ENCODE results near the gene SYT15. TPM values are rescaled to one million over a fixed set of nuclear protein-coding genes. Genes with fewer than 3 reads are reported as not detected.
"Not testable (repeated sequence)": the region's sequence is repeated elsewhere in the genome, so short reads cannot be mapped to it uniquely, and the experiment has no call there.

The SYT15 gene
- total and polyA plus RNA-seq, 10 of the 15 experiments (the other 5 are each of a cell fraction or from before 2014, with no cell fraction given): 0.03 to 0.67 (median 0.15) TPM

- POLR2A ChIA-PET; BruUV-seq (replicated peaks): not testable (repeated sequence)
- no CpG with 5 or more reads among the region's 11 CpGs for WGBS (ENCODE audit: insufficient coverage, insufficient replicate concordance, low lambda C conversion rate, missing lambda C conversion rate)
Measured at GRCh38 chr10:46582568-46582967, 3.6 kb downstream of the SYT15 start.

GRCh38 chr10:46584196-46584595 lies 5.3 kb downstream of the SYT15 start:
- DNase-seq (ENCODE audit: low read depth, low spot score); H3K9ac ChIP-seq (ENCODE audit: control insufficient read depth, insufficient read depth, low read length); ATAC-seq; POLR2A ChIA-PET; H4K20me1 ChIP-seq (ENCODE audit: control insufficient read depth, insufficient read depth); SMC1A ChIA-PET (ENCODE audit: uncharacterized antibody, unreplicated experiment); CTCF ChIA-PET; RAD21 ChIA-PET (ENCODE audit: unreplicated experiment); H3K27ac ChIP-seq (ENCODE audit: control insufficient read depth, insufficient read depth); H3K4me2 ChIP-seq (ENCODE audit: control insufficient read depth, insufficient read depth); H3K9me3 ChIP-seq (replicated peaks; ENCODE audit: control insufficient read depth, insufficient read depth, low read length); BruUV-seq (replicated peaks); FAIRE-seq; in situ Hi-C loops (cut with MboI); intact Hi-C loops (cut with micrococcal nuclease; ENCODE audit: unreplicated experiment); H2AFZ ChIP-seq (ENCODE audit: control insufficient read depth, low read depth, low read length); H3K4me3 ChIP-seq; H3K27me3 ChIP-seq (replicated peaks in 1 of 2; ENCODE audit: control insufficient read depth in 2 of 2, insufficient read depth in 2 of 2, low read length in 1 of 2); H3K79me2 ChIP-seq (ENCODE audit: control insufficient read depth, insufficient read depth, low read length); H3K4me1 ChIP-seq (ENCODE audit: control insufficient read depth, insufficient read depth, low read length); H3K36me3 ChIP-seq (ENCODE audit: control insufficient read depth in 2 of 2, insufficient read depth in 2 of 2, low read length in 1 of 2): not testable (repeated sequence)
- 100% methylated on average over 1 of the region's 11 CpGs for WGBS (ENCODE audit: insufficient coverage, insufficient replicate concordance, low lambda C conversion rate, missing lambda C conversion rate)

More at GRCh38 chr10:46582568-46582967, 3.6 kb downstream of the SYT15 start:
- RAD21 ChIA-PET (ENCODE audit: unreplicated experiment); H3K79me2 ChIP-seq (ENCODE audit: control insufficient read depth, insufficient read depth, low read length); H3K9me3 ChIP-seq (replicated peaks; ENCODE audit: control insufficient read depth, insufficient read depth, low read length); H2AFZ ChIP-seq (ENCODE audit: control insufficient read depth, low read depth, low read length); H3K4me1 ChIP-seq (ENCODE audit: control insufficient read depth, insufficient read depth, low read length); H3K27ac ChIP-seq (ENCODE audit: control insufficient read depth, insufficient read depth); DNase-seq (ENCODE audit: low read depth, low spot score); in situ Hi-C loops (cut with MboI); H3K4me3 ChIP-seq; SMC1A ChIA-PET (ENCODE audit: uncharacterized antibody, unreplicated experiment); FAIRE-seq; H4K20me1 ChIP-seq (ENCODE audit: control insufficient read depth, insufficient read depth); H3K36me3 ChIP-seq (ENCODE audit: control insufficient read depth in 2 of 2, insufficient read depth in 2 of 2, low read length in 1 of 2); ATAC-seq; H3K27me3 ChIP-seq (replicated peaks in 1 of 2; ENCODE audit: control insufficient read depth in 2 of 2, insufficient read depth in 2 of 2, low read length in 1 of 2); CTCF ChIA-PET; intact Hi-C loops (cut with micrococcal nuclease; ENCODE audit: unreplicated experiment); H3K9ac ChIP-seq (ENCODE audit: control insufficient read depth, insufficient read depth, low read length); H3K4me2 ChIP-seq (ENCODE audit: control insufficient read depth, insufficient read depth): not testable (repeated sequence)

GRCh38 chr10:46585246-46585645 lies 6.3 kb downstream of the SYT15 start:
- in situ Hi-C loops (cut with MboI); FAIRE-seq; H4K20me1 ChIP-seq (ENCODE audit: control insufficient read depth, insufficient read depth); DNase-seq (ENCODE audit: low read depth, low spot score); H3K4me2 ChIP-seq (ENCODE audit: control insufficient read depth, insufficient read depth); SMC1A ChIA-PET (ENCODE audit: uncharacterized antibody, unreplicated experiment); H3K9ac ChIP-seq (ENCODE audit: control insufficient read depth, insufficient read depth, low read length); POLR2A ChIA-PET; H3K79me2 ChIP-seq (ENCODE audit: control insufficient read depth, insufficient read depth, low read length); H3K4me3 ChIP-seq; CTCF ChIA-PET; H2AFZ ChIP-seq (ENCODE audit: control insufficient read depth, low read depth, low read length); H3K27me3 ChIP-seq (replicated peaks in 1 of 2; ENCODE audit: control insufficient read depth in 2 of 2, insufficient read depth in 2 of 2, low read length in 1 of 2); H3K9me3 ChIP-seq (replicated peaks; ENCODE audit: control insufficient read depth, insufficient read depth, low read length); H3K27ac ChIP-seq (ENCODE audit: control insufficient read depth, insufficient read depth); RAD21 ChIA-PET (ENCODE audit: unreplicated experiment); ATAC-seq; H3K36me3 ChIP-seq (ENCODE audit: control insufficient read depth in 2 of 2, insufficient read depth in 2 of 2, low read length in 1 of 2); BruUV-seq (replicated peaks); intact Hi-C loops (cut with micrococcal nuclease; ENCODE audit: unreplicated experiment); H3K4me1 ChIP-seq (ENCODE audit: control insufficient read depth, insufficient read depth, low read length): not testable (repeated sequence)
- WGBS (ENCODE audit: insufficient coverage, insufficient replicate concordance, low lambda C conversion rate, missing lambda C conversion rate): no CpG with 5 or more reads among the region's 13 CpGs

GRCh38 chr10:46587546-46587945 lies 8.6 kb downstream of the SYT15 start:
- SMC1A ChIA-PET (ENCODE audit: uncharacterized antibody, unreplicated experiment); H3K79me2 ChIP-seq (ENCODE audit: control insufficient read depth, insufficient read depth, low read length); POLR2A ChIA-PET; ATAC-seq; H3K27me3 ChIP-seq (replicated peaks in 1 of 2; ENCODE audit: control insufficient read depth in 2 of 2, insufficient read depth in 2 of 2, low read length in 1 of 2); BruUV-seq (replicated peaks); H3K27ac ChIP-seq (ENCODE audit: control insufficient read depth, insufficient read depth); DNase-seq (ENCODE audit: low read depth, low spot score); in situ Hi-C loops (cut with MboI); H4K20me1 ChIP-seq (ENCODE audit: control insufficient read depth, insufficient read depth); H3K4me1 ChIP-seq (ENCODE audit: control insufficient read depth, insufficient read depth, low read length); H3K4me3 ChIP-seq; FAIRE-seq; H3K9ac ChIP-seq (ENCODE audit: control insufficient read depth, insufficient read depth, low read length); RAD21 ChIA-PET (ENCODE audit: unreplicated experiment); CTCF ChIA-PET; intact Hi-C loops (cut with micrococcal nuclease; ENCODE audit: unreplicated experiment); H2AFZ ChIP-seq (ENCODE audit: control insufficient read depth, low read depth, low read length); H3K4me2 ChIP-seq (ENCODE audit: control insufficient read depth, insufficient read depth); H3K9me3 ChIP-seq (replicated peaks; ENCODE audit: control insufficient read depth, insufficient read depth, low read length); H3K36me3 ChIP-seq (ENCODE audit: control insufficient read depth in 2 of 2, insufficient read depth in 2 of 2, low read length in 1 of 2): not testable (repeated sequence)
- WGBS (ENCODE audit: insufficient coverage, insufficient replicate concordance, low lambda C conversion rate, missing lambda C conversion rate): no CpG with 5 or more reads among the region's 24 CpGs
